GM20431 (cell line): ENCODE data around the gene RAP1GAP2.
"Not testable (repeated sequence)": the region's sequence is repeated elsewhere in the genome, so short reads cannot be mapped to it uniquely, and the experiment has no call there.

ENCODE experiments used
- in situ Hi-C: fragments of 300-500 bp; cut with MseI, MboI; formaldehyde crosslinking; loops from one replicate; pipeline ENCODE4 v1.15.0; 2020; ENCODE audit warnings: low sequenced_read_pairs; ENCODE audit not compliant: unreplicated experiment

Gene RAP1GAP2

GRCh38 chr17:3043737-3044365 lies 247.6 kb downstream of the RAP1GAP2 start:
- in situ Hi-C loops, result no loop called here

GRCh38 chr17:3046753-3047152 lies 250.5 kb downstream of the RAP1GAP2 start:
- in situ Hi-C loops, result no loop called here

DNA sequence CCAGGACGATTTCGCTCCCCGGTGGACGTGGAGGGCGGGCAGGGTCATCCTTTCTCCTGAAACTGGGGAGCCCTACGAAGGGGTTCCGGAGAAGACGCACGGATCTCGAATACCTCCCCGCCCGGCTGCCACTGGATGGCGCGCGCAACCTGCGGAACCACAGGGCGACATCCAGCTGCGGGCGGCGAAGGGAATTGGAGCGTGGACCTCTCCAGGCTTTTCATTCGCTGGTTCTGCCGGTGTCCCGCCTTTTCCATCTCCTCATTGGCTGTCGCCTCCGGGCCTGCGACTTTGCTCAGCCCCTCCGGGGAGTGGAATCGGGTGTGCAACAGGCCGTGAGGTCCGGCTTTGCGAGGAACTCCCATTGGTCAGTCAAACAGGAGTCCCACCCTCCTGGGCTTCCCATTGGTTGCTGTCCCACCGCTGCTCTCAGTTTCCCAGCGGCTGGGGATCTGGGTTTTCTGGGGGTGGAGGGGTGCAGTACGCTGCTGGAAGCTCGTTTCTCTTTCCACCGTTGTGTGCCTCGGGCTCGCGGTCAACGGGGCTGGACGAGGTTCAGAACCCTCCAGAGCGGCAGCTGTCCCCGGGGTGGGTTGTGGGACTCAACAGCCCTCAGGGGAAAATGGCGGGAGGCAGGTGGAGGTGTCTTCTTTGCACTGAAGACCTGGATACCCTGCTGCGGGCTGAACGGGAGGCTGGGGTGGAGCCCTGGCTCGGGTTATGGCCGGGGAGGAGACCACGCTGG lies 252.7 kb downstream of the RAP1GAP2 start:
- in situ Hi-C loops, result no loop called here

DNA sequence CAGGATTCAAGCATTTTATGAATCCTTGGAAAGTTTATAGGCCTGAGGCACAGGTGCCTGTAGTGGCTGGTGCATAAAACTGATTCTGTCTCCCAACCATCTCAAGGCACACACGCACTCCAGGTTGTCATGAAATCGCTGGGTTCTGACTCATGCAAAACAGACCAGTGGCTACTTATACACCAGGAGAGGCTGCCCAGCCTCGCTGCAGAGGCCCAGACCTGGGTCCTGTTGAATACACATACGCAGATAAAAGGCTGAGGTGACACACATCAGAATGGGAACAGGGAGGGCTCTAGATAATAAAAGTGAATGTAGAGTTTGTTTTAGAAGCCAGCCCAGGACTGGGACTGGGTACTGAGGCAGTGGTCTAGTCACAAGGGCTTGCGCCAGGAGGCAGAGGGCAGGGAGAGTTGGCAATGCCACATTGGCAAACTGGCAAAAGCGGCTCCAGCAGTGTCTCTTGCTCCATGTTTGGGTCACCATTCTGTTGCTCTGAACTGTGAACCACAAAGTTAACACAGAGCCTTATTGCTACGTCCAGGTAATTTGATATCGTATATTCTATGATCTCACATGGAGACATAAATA lies 253.6 kb downstream of the RAP1GAP2 start:
- in situ Hi-C loops, result no loop called here

DNA sequence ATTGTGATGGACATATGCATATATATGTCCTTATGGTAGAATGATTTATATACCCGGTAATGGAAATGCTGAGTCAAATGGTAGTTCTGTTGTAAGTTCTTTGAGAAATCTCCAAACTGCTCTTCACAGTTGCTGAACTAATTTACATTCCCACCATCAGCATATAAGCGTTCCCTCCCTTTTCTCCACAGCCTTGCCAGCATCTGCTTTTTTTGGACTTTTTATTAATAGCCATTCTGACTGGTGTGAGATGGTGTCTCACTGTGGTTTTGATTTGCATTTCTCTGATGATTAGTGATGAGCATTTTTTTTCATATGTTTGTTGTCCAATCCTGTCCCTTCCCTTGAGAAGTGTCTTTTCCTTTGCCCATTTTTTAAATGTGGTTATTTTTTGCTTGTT lies 258.6 kb downstream of the RAP1GAP2 start:
- in situ Hi-C loops, result not testable (repeated sequence)

DNA sequence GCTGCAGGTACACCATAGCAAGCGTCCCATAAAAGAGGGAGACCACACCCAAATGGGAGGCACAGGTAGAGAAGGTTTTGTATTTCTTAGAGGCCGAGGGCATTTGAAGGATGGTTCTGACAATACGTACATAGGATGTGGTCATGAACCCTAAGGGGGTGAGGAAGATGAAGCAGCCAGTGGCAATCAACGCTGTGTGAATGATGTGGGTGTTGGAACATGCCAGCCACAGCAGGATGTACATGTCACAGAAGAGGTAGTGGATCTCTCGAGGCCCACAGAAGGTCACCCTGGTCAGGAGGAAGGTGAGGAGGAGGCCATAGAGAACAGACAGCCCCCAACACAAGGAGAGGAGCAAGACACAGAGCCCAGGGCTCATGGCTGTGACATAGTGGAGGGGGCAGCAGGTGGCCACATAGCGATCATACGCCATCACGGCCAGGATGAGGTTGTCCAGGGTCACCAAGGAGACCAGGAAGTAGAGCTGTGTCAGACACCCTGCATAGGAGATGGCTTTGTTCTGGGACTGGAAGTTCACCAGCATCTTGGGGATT lies 266.7 kb downstream of the RAP1GAP2 start:
- in situ Hi-C loops, result not testable (repeated sequence)

- in situ Hi-C loops, result not testable (repeated sequence)
Observed at GRCh38 chr17:3063507-3063906, 267.3 kb downstream of the RAP1GAP2 start, which contains the start of gene OR1D5. OR1D5 (minus strand) TSS chr17:3063607; CDS start chr17:3063607, 0 bp downstream.

DNA sequence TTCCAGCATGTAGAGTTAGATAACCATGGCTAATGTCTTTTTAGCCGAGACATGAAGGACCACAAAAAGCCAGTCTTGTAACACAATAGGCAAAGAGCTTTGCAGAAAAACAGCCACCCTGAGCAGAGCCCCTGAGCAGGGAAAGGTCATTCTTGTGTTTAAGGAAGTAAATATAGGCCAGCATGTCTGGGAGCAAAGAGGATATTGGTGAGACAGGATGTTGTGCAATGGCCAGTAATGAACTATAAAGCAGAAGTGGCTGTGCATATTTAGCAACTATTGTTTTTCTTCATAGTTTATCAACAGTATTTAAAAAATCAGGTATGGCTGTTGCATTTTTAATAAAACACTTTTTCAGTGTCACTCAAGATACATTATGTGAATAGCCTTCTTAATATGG lies 269.0 kb downstream of the RAP1GAP2 start:
- in situ Hi-C loops, result not testable (repeated sequence)

DNA sequence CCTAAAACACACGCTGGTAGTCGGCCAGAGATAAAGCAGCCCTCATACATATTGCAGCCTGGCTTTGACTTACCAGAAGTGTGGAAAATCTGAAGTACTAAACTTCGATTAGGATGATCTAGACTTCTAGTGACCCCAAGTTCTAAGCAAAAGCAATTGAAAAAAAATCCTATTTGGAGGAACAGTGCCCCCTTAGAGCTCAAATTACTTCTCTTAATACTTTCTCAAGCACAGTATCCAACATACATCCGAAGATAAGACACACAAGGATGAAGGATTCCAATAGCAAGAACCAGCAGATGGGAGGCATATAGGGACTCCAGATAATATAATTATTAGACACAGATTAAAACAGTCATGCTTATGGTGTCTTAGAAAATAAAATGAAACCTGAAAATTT lies 277.6 kb downstream of the RAP1GAP2 start:
- in situ Hi-C loops, result not testable (repeated sequence)
